Liver (tissue), 9 donors: Measurements from ENCODE around the gene ARHGAP1. TPM values are rescaled to one million over a fixed set of nuclear protein-coding genes. Genes with fewer than 3 reads are reported as not detected.

Experiments used
- DNase-seq: peaks from one replicate; pipeline ENCODE4 v3.0.0-alpha.2; 2017; ENCODE audit warnings: low spot score
- H3K27ac ChIP-seq, 2 donors: one replicate each; pipeline ENCODE4 v1.7.0; 2013; ENCODE audit warnings: inconsistent platforms in 2 of 2, low read length in 2 of 2, control low read depth in 1 of 2, low read depth in 1 of 2, mild to moderate bottlenecking in 1 of 2
- H3K27me3 ChIP-seq, 4 donors: one replicate each; pipeline versions ENCODE4 v1.6.1 to v1.7.0; 2013; ENCODE audit warnings: low read length in 3 of 4, inconsistent platforms in 1 of 4, mild to moderate bottlenecking in 1 of 4, moderate library complexity in 1 of 4; ENCODE audit not compliant: control insufficient read depth in 4 of 4, insufficient read depth in 4 of 4
- H3K36me3 ChIP-seq, 4 donors: one replicate each; pipeline versions ENCODE4 v1.6.1 to v1.7.0; 2013; ENCODE audit warnings: low read length in 3 of 4, mild to moderate bottlenecking in 3 of 4, low read depth in 1 of 4, moderate library complexity in 1 of 4; ENCODE audit not compliant: control insufficient read depth in 4 of 4, insufficient read depth in 3 of 4
- H3K4me1 ChIP-seq, 4 donors: one replicate each; pipeline versions ENCODE4 v1.6.1 to v1.7.0; 2013; ENCODE audit warnings: low read length in 3 of 4, mild to moderate bottlenecking in 3 of 4, moderate library complexity in 1 of 4; ENCODE audit not compliant: control insufficient read depth in 4 of 4, insufficient read depth in 4 of 4
- H3K4me3 ChIP-seq, 3 donors: one replicate each; pipeline versions ENCODE4 v1.6.1 to v1.7.0; 2013; ENCODE audit warnings: low read length in 3 of 3, control low read depth in 1 of 3, low read depth in 1 of 3, mild to moderate bottlenecking in 1 of 3
- H3K9ac ChIP-seq, 2 donors: one replicate each; pipeline ENCODE4 v1.7.0; 2013; ENCODE audit warnings: low read length in 2 of 2, mild to moderate bottlenecking in 2 of 2, moderate library complexity in 2 of 2, control low read depth in 1 of 2, low read depth in 1 of 2
- H3K9me3 ChIP-seq, 4 donors: one replicate each; pipeline versions ENCODE4 v1.6.1 to v1.7.0; 2013; ENCODE audit warnings: low read length in 3 of 4; ENCODE audit not compliant: control insufficient read depth in 4 of 4
- ATF3 ChIP-seq: IDR thresholded peaks from 2 replicates; pipeline ENCODE4 v1.6.1; 2016; ENCODE audit warnings: antibody characterized with exemption
- CTCF ChIP-seq: fragments of 150-350 bp; IDR thresholded peaks from 2 replicates; pipeline ENCODE4 v1.5.1; 2017; ENCODE audit warnings: improper control_type of control experiment, low read depth, low read length; ENCODE audit not compliant: missing input control
- EGR1 ChIP-seq, 2 donors: IDR thresholded peaks; 2 replicates each; pipeline ENCODE4 v1.6.1; 2016 to 2018; ENCODE audit warnings: antibody characterized with exemption in 2 of 2, low read depth in 2 of 2
- FOXA1 ChIP-seq: IDR thresholded peaks from 2 replicates; pipeline ENCODE4 v1.6.1; 2016; ENCODE audit warnings: antibody characterized with exemption
- FOXA2 ChIP-seq: IDR thresholded peaks from 2 replicates; pipeline ENCODE4 v1.6.1; 2016; ENCODE audit warnings: antibody characterized with exemption
- GABPA ChIP-seq, 2 donors: IDR thresholded peaks in 1 of 2; conservative IDR thresholded peaks in 1 of 2; 2 replicates each; pipeline ENCODE4 v1.6.1; 2016; ENCODE audit warnings: antibody characterized with exemption in 2 of 2, mild to moderate bottlenecking in 1 of 2, moderate library complexity in 1 of 2
- HNF4A ChIP-seq, 2 donors: conservative IDR thresholded peaks; 2 replicates each; pipeline ENCODE4 v1.6.1; 2016; ENCODE audit warnings: antibody characterized with exemption in 2 of 2, mild to moderate bottlenecking in 2 of 2
- HNF4G ChIP-seq: IDR thresholded peaks from 2 replicates; pipeline ENCODE4 v1.6.1; 2016; ENCODE audit warnings: antibody characterized with exemption
- JUND ChIP-seq, 2 donors: IDR thresholded peaks; 2 replicates each; pipeline ENCODE4 v1.6.1; 2016; ENCODE audit warnings: antibody characterized with exemption in 2 of 2
- MAX ChIP-seq: IDR thresholded peaks from 2 replicates; pipeline ENCODE4 v1.6.1; 2016; ENCODE audit warnings: antibody characterized with exemption
- NR2F2 ChIP-seq: IDR thresholded peaks from 2 replicates; pipeline ENCODE4 v1.6.1; 2016; ENCODE audit warnings: antibody characterized with exemption
- RAD21 ChIP-seq, 2 donors: IDR thresholded peaks; 2 replicates each; pipeline ENCODE4 v1.6.1; 2016; ENCODE audit warnings: antibody characterized with exemption in 2 of 2, mild to moderate bottlenecking in 2 of 2
- REST ChIP-seq: IDR thresholded peaks from 2 replicates; pipeline ENCODE4 v1.6.1; 2016; ENCODE audit warnings: antibody characterized with exemption, mild to moderate bottlenecking
- RXRA ChIP-seq, 2 donors: IDR thresholded peaks; 2 replicates each; pipeline ENCODE4 v1.6.1; 2017 to 2018; ENCODE audit warnings: antibody characterized with exemption in 2 of 2, mild to moderate bottlenecking in 1 of 2
- SP1 ChIP-seq: IDR thresholded peaks from 2 replicates; pipeline ENCODE4 v1.6.1; 2018; ENCODE audit warnings: antibody characterized with exemption, mild to moderate bottlenecking
- TAF1 ChIP-seq: conservative IDR thresholded peaks from 2 replicates; pipeline ENCODE4 v1.6.1; 2016; ENCODE audit warnings: antibody characterized with exemption, mild to moderate bottlenecking
- YY1 ChIP-seq: IDR thresholded peaks from 2 replicates; pipeline ENCODE4 v1.6.1; 2016; ENCODE audit warnings: antibody characterized with exemption, mild to moderate bottlenecking
- ZBTB33 ChIP-seq: IDR thresholded peaks from 2 replicates; pipeline ENCODE4 v1.6.1; 2016; ENCODE audit warnings: antibody characterized with exemption
- WGBS: extraction: QIAGEN DNeasy Blood & Tissue Kit; methylation state at CpG from one replicate; pipeline ENCODE4 v1.1.7; 2013; 5-methylcytosine and 5-hydroxymethylcytosine counted together
- polyA plus RNA-seq, 2 donors: library from polyadenylated mRNA; stranded (reverse) in 1 of 2; unstranded in 1 of 2; fragments of 200-250 nt in 1 of 2; fragments of >200 nt in 1 of 2; fragmentation: Nextera tagmentation in 1 of 2; extraction: Ambion mirVana in 1 of 2; gene quantifications; one replicate each; pipeline versions ENCODE4 v1.2.1 to v1.2.3, GENCODE V29; 2013 to 2015
- total RNA-seq, 2 donors: library from RNA; depleted of rRNA; stranded (reverse); fragments of >200 nt; gene quantifications; one replicate each; pipeline ENCODE4 v1.2.3, GENCODE V29; 2014
- donor health status: healthy.
- donor health status: healthy.
- donor health status: healthy.
- donor health status: healthy.
- donor health status: healthy.

ARHGAP1 gene
- total and polyA plus RNA-seq, 4 donors: 10.9 to 21.9 (median 20.1) TPM

- DNase-seq: no peak
- 96% methylated on average over 11 of the region's 11 CpGs for WGBS
- no peak overlapping the region for H3K9ac ChIP-seq
- peaks cover 0 to 6% (median 1%) of the 10 kb centered on the region in 4 donors for H3K4me1 ChIP-seq
- H3K27ac ChIP-seq: no peak overlapping the region
- H3K9me3 ChIP-seq: no peaks in the 10 kb centered on the region
- TF ChIP-seq FOXA2 (no peak), ATF3 (no peak), RXRA (IDR thresholded peaks at IDR 0.05) (no peak), FOXA1 (no peak), YY1 (no peak), JUND (IDR thresholded peaks at IDR 0.05) (no peak), CTCF (no peak), HNF4A (conservative IDR thresholded peaks at IDR 0.05) (no peak), MAX (no peak), ZBTB33 (no peak), SP1 (no peak), EGR1 (IDR thresholded peaks at IDR 0.05; ENCODE audit: low read depth in 2 of 2) (no peak), NR2F2 (no peak), HNF4G (no peak), REST (no peak), TAF1 (no peak), GABPA (IDR thresholded peaks at IDR 0.05 in 1 of 2, conservative IDR thresholded peaks at IDR 0.05 in 1 of 2) (no peak), RAD21 (IDR thresholded peaks at IDR 0.05) (no peak)
- peaks cover 27 to 59% (median 38%) of the 10 kb centered on the region in 4 donors for H3K36me3 ChIP-seq
- H3K27me3 ChIP-seq: no peaks in the 10 kb centered on the region
- H3K4me3 ChIP-seq: no peak overlapping the region
Observed at GRCh38 chr11:46681814-46682213, 18.6 kb downstream of the ARHGAP1 start.
